ENCODE results near the gene CISH.
A peak's percentile ranks its signal among the peaks of the same experiment; 100 is the strongest.

CISH gene

DNA sequence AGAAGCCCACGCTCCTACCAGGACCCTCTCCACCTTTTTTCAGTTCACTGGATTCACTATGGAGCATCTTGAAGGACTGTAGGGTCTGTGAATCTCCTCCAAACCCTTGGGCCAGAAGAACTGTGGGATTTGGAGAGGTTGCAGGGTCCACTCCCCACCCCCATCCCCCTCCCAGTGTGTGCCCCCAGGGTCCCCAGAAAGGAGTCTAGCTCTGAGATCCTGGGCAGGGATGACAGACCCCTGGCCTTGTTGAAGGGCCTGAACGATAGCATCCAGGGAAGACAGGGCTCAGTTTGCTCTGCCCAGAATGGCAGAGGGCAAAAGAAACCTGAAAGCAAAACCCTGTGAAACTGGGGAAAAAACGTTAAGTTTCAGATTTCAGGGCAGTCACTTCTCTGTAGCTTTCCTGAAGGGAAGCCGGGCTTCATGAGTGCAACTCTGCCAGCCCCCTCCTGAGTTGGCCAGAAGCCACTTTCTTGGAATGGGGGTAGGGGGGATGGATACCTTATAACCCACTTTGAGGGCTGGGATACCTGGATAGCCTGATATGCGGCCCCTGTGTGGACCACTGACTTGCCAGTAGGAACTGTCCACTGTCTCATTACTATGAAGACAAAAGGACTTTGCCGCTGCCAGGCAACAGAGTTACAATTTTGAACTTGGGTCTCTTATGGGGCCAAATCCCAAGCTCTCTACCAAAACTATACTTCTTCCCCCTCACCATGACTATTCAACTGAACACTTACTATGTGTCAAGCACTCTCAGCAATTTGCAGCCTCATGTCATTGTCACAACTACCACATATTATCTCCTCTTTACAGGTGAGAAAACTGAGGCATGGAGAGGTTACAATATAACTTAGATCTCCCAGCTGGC, 1.6 kb upstream of the CISH start:
- DNase-seq (ENCODE audit: low spot score): no peak

DNA sequence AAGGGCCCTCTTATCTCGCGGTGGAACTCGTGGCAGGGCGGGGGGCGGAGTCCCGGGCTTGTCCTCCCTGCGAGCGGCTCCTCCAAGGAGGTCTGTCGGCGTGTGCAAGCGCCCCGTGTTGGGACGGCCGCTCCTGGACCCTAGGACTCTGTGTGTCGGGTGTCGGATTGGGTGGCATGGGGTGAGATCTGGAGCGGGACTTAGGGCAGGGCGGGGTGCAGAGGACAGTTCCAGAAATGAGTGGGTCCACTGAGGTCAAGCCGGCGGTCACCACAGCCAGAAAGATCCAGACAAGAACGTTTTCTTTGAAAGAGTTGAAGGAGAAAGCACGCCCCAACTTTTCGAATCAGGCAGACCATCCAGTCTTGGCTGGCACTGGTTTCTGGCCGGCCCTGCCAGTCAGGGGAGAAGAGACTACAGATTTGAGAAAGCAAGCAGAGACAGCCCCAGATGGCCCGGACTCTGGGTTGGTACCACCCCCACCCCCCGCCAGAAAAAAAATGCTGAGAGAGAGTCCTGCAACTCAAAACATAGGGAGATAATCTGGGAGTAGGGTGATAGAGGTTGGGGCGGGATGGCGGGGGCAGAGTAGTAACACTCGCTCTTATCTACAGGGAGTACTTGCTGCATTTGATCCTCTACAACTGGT, 784 bp upstream of the CISH start:
- no peak for DNase-seq (ENCODE audit: low spot score)

DNA sequence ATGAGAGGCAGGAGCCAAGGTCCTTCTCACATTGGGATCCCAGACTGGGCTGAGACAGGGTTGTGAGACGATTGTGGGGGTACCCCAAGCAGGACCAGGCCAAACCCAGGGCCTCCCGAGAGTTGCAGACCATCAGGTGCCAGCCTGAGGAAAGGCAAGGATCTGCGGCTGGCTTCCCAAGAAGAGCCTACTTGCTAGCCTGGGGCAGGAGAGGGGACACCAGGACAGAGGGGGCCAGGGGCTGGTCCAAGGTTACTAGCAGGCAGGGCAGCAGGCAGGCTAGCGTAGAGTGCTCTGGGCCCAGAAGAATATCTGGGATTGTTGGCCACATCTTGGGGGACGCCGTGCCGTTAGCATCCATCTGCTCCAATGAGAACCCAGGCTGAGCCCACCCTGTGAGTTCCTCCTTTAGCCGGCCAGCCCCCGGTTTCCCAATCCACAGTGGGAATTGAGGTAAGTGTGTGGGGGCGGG, 546 bp downstream of the CISH start:
- no peak for DNase-seq (ENCODE audit: low spot score)

- no peak for DNase-seq (ENCODE audit: low spot score)
Measured at GRCh38 chr3:50610181-50610971, 1.2 kb downstream of the CISH start.

DNA sequence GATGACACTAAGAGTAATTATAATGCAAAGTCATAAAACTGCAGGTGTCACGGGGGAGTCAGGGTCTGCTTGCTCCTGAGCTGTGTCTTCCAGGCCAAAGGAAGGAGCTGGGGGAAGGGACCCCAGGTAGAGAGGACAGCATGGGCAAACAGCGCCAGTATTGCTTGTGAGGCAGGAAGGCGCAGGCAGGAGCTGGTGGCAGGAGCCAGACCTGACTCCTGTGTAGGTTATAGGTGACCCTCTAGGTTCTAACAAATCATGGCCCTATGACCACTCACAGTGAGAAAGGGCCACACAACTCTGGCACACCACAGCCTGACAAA, 1.9 kb downstream of the CISH start:
- no peak for DNase-seq (ENCODE audit: low spot score)

- no peak for DNase-seq (ENCODE audit: low spot score)
Measured at GRCh38 chr3:50609071-50609762, 2.4 kb downstream of the CISH start.

GRCh38 chr3:50608278-50608677, 3.3 kb downstream of the CISH start:
- DNase-seq (ENCODE audit: low spot score): no peak

DNA sequence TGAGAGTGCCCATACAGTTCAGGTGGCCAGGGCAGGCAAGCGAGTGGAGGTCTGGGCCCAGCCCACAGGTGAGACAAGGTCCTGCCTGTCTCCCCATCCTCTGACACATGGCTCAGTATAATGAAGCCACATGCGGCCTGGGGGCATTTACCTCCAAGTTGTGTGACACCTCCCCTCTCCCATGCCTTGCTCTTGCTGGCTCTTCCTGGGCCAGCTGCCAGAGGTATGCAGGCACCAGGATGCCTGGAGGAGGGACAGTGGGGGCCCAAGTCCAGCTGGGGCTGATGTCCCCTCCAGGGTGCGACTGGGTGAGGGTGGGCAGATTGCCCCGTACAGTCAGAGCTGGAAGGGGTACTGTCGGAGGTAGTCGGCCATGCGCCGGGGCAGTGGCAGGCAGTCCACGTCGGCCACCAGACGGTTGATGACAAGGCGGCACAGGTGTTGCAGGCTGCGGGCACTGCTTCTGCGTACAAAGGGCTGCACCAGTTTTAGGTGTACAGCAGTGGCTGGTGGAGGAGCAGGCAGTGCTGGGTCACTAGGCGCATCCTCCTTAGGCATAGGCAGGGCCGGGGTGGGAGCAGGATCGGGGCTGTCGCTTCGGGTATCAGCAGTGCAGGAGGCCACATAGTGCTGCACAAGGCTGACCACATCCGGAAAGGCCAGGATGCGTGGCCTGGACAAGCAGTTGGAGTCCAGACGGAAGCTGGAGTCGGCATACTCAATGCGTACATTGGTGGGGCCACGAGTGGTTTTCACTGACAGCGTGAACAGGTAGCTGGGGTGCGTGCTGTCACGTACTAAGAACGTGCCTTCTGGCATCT, 4.1 kb downstream of the CISH start:
- no peak for DNase-seq (ENCODE audit: low spot score)

DNA sequence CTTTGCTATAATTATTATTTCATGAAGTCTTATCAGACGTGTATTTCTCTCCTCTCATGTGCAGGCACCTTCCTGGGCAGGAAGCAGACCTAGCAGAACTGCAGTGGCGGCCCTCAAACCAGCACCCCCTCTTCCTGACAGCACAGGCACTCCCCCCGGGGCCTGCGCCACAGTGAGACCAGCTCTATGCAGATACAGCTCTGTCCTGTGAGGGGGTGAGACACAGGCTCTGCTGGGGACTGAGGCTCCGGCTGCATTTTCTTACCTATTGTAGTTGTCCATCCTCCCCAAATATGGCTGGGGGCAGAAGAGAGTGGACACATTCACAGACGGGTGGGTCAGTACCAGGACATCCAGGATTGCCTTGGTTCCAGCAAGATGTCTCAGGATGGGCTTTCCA, 5.0 kb downstream of the CISH start:
- no peak for DNase-seq (ENCODE audit: low spot score)

DNA sequence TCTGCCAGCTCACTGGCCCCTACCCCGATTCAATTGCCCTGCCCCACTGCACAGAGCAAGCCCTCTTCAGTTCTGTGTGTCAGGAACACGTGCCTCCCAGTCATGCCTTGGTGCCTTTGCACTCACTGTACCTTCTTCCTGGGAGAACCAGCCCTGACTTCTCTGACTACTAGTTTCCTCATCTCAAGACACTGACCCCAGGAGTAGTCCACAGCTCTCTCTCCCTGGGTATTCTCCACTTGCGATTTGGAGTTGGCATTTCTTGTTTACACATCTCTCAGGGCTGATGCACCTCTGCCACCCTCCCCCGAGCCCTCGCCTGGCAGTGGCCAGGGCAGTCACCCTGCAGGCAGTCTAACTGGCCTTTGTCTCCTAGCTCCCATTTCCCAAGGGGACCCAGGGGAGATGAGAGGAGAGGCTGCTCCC, 5.7 kb downstream of the CISH start:
- DNase-seq (ENCODE audit: low spot score): no peak

DNA sequence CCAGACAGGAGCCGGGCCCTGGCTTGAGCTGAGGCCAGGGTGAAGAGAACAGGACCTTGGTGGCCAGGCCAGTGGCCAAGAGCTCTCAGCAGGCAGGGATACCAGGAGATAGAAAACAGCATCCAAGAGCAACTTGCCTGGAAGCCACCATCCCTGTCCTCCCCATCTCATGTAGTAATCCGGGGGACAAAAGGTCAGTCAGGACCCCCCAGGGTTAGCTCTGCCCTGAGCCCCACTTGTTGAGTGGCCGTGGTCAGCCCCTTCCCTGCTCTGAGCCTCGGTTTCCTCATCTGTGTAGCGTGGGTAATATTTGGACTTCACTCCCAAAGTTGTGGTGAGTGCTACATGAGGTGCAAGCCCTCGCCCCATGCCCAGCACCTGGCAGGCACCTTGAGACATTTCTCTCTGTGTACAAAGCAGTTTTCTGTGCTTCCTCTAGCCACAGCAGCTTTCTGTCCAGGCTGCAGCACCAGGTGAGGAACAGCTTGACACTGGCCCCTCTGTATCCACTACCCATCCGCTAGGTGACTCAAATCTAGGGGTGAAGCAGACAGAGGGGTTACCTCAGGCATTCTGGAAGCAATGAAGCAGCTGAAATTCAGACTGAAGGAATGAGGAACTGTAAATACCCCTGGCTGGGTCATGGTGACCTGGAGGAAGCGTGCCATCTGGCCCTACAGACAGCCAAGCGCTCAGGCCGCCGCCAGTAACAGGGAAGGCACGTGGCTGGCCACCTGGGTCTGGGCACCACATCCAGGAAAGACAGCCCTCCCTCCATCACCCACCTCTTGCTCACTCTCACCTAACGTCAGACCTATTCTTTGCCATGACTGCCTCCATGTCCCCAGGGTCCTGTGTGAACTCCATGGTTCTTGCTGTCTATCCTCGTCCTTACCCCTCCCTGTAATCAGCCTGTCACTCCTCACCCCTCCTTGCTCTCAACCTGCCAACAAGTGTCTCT, 6.7 kb downstream of the CISH start:
- DNase-seq (ENCODE audit: low spot score): no peak

GRCh38 chr3:50604110-50604621, 7.4 kb downstream of the CISH start:
- no peak for DNase-seq (ENCODE audit: low spot score)

DNA sequence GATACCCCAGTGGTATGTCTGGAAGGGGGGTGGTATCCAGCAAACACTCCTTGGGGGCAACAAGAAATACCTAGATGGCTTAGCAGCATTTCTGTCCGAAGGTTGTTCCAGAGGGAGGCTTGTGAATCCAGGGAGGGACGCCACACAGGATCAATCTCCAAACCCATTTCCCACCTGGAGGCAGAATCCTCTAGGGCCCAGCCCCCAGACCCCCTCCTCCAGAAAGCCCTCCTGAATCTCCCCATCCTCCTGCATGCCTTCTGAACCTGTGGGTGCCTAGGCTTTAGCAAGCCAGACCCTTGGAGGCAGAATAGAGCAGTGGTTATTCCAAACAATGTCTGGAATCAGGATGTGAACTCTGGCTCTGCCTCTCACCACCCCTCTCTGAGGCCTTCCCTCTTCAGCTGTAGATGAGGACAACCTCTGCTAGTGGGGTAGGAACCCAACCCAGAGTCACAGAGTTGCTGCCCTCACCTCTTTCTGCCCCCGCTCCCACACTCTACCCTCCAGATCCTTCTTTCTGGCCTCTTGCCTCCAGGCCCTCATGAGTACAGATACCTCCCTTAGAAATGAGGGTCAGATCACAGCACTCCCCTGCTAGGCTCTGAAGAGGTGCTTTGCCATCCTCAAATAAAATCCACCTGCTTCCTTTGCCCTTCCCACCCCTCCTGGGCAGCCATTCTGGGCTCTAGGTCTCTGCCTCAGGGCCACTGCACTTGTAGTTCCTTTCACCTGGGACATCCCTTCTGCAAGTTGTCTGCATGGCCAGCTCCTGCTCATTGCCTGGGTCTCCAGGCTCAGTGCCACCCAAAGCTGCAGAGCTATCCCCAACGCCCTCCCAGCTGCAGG, 8.1 kb downstream of the CISH start:
- DNase-seq (ENCODE audit: low spot score): no peak

GRCh38 chr3:50602595-50603191, 8.9 kb downstream of the CISH start:
- no peak for DNase-seq (ENCODE audit: low spot score)

GRCh38 chr3:50600841-50601591, 10.6 kb downstream of the CISH start:
- DNase-seq (ENCODE audit: low spot score): peak; percentile 75

DNA sequence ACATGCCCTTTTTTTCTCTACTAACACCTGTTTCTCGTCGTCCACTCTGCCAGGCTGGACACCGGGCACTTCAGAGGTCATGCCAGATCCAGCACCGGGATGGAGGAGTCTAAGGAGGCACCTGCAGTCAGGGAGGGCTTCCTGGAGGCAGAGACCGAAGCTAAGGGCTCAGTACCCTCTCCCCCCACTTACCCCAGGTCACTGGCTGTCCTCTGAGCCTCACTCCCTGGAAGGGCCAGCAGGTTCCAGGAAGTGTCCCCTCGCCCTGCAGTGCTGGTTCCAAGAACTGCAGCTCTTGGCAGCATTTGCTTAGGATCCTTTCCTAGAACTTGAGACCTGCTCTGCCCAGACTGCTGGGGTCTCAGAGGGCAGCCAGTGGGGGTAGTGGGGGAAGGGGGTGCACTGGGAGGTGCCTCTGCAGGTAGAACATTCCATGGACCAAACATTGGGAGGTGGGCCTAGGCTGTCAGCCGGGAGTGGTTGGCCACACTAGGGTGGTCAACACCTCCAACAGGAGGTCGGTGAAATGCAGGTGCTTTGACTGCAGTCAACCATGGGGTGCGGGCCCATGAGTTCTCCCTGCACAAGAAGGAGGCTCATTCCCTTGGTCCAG, 11.3 kb downstream of the CISH start:
- no peak for DNase-seq (ENCODE audit: low spot score)

DNA sequence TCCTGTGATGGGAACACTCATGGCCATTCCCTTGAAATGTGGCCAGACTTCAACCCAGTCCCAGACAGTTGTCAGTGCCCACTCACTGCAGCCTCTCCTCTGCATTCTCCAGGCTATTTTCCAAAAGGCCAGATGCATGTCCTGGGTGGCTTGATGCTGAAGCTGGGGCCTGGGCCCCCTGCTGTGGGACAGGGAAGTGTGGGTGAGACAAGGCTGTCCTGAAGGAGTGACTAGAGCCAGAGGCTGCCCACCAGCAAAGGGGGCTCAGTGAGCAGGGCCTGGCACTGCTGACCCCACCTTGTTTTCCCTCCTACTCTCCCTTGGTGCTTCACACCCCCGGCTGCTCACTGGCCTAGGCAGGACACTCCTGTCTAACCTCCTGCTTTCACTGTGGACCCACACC, 11.9 kb downstream of the CISH start:
- no peak for DNase-seq (ENCODE audit: low spot score)
